Motor neuron (in vitro differentiated cells): ENCODE results near the gene STAT1. TPM values are rescaled to one million over a fixed set of nuclear protein-coding genes. Genes with fewer than 3 reads are reported as not detected.

Experiments used
- ATAC-seq, 8 experiments: fragments of 200-7000 bp; cut with Tn5 transposase; replicated peaks in 6 of 8; 2 replicates each; pipeline ENCODE4 v1.8.0; 2021; ENCODE audit warnings: mild to moderate bottlenecking in 8 of 8, moderate library complexity in 8 of 8
- H3K27ac ChIP-seq, 2 donors: fragments of 250-450 bp; sonication (Bioruptor Pico); 2 replicates each; pipeline ENCODE4 v1.9.0; 2021; ENCODE audit warnings: antibody characterized with exemption in 2 of 2, mild to moderate bottlenecking in 2 of 2, moderate library complexity in 1 of 2
- H3K4me1 ChIP-seq, 2 donors: fragments of 250-450 bp; sonication (Bioruptor Pico); replicated peaks in 1 of 2; 2 replicates each; pipeline ENCODE4 v1.6.1; 2021; ENCODE audit warnings: antibody characterized with exemption in 2 of 2, mild to moderate bottlenecking in 2 of 2, moderate library complexity in 1 of 2
- H3K4me3 ChIP-seq, 5 donors: fragments of 250-450 bp; sonication (Bioruptor Pico); 2 replicates each; pipeline ENCODE4 v1.9.0; 2021; ENCODE audit warnings: antibody characterized with exemption in 5 of 5, mild to moderate bottlenecking in 5 of 5, moderate library complexity in 4 of 5
- WGBS, 10 experiments: fragments of 450-650 bp; shearing (Covaris generic); methylation state at CpG; one replicate each; pipeline ENCODE4 v1.0.0; 2022; 5-methylcytosine and 5-hydroxymethylcytosine counted together
- in situ Hi-C, 9 experiments: fragments of 400-800 bp; cut with MboI; loops; one replicate each; pipeline ENCODE4 v1.15.0; 2021; ENCODE audit warnings: low sequenced_read_pairs in 9 of 9, low pct_unique_long_range_greater_than_20kb in 2 of 9; ENCODE audit not compliant: unreplicated experiment in 9 of 9
- total RNA-seq, 8 experiments: library from RNA; unstranded; fragments of 300-600 nt; gene quantifications; 2 replicates each; pipeline versions ENCODE4 v1.2.3 to v1.2.4, GENCODE V29; 2022

The STAT1 gene
- total RNA-seq, 8 experiments from 2014 or later: 14.8 to 126 (median 39.0) TPM

- in situ Hi-C loops: loop anchor here in 1 of 9 experiments (10.0 kb wide), 1 partner anchor 110 kb away; the partner anchor contains the start of gene STAT4
- no peaks in the 10 kb centered on the region for H3K4me1 ChIP-seq
- H3K4me3 ChIP-seq: no peak overlapping the region
- WGBS, 10 experiments: 0 to 100% (median 88%) methylated on average over 1 of the region's 1 CpG; no CpG with 5 or more reads in 3 of the 10 experiments
- H3K27ac ChIP-seq: no peak overlapping the region
- ATAC-seq: no peak
These were observed 31.2 kb upstream of the STAT1 start for GRCh38 chr2:191045141-191045540.

GRCh38 chr2:191043438-191043837 is 29.5 kb upstream of the STAT1 start:
- Histone ChIP-seq H3K27ac (no peak overlapping the region), H3K4me1 (peaks cover 0 to 2% of the 10 kb centered on the region in 2 donors), H3K4me3 (no peak overlapping the region)
- ATAC-seq: no peak
- 52 to 91% (median 84%) methylated on average over 2 to 3 of the region's 3 CpGs; no CpG with 5 or more reads in 1 of the 10 experiments for WGBS, 10 experiments
- in situ Hi-C loops: loop anchor here in 1 of 9 experiments (10.0 kb wide), 1 partner anchor 111 kb away; the partner anchor contains the start of gene STAT4

GRCh38 chr2:191041418-191042161 is 27.6 kb upstream of the STAT1 start:
- Histone ChIP-seq H3K4me3 (no peak overlapping the region), H3K27ac (no peak overlapping the region), H3K4me1 (peaks cover 0 to 4% of the 10 kb centered on the region in 2 donors)
- in situ Hi-C loops: loop anchor here in 1 of 9 experiments (10.0 kb wide), 1 partner anchor 113 kb away; the partner anchor contains the start of gene STAT4
- peak in 2 of 8 experiments; percentile 72 to 73 for ATAC-seq
- 71 to 100% (median 89%) methylated on average over 1 to 3 of the region's 3 CpGs for WGBS, 10 experiments

- H3K4me1 ChIP-seq: peaks cover 0 to 4% of the 10 kb centered on the region in 2 donors
- H3K4me3 ChIP-seq: no peak overlapping the region
- H3K27ac ChIP-seq: no peak overlapping the region
- no peak for ATAC-seq
- in situ Hi-C loops: loop anchor here in 1 of 9 experiments (10.0 kb wide), 1 partner anchor 115 kb away; the partner anchor contains the start of gene STAT4
- 50 to 100% (median 80%) methylated on average over 1 of the region's 1 CpG; no CpG with 5 or more reads in 1 of the 10 experiments for WGBS, 10 experiments
These were observed 25.6 kb upstream of the STAT1 start for GRCh38 chr2:191039616-191040015.

DNA sequence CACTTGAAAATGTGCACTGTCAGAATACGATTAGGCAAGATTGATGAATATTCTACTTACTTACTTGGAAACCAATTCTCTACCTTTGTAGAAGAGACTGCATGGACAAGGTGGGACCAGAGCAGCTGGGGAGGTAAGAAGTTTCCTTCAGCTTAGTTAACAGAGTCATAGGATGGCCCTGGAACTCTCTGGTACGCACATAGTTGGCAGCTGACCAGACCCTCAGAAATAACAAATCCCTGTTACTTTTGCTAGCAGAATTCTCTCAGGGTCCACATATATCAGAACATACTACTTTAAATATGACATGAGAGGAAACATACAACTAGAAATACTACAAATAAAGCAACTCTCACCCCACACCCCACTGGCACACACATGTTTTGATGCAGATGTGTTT is 24.8 kb upstream of the STAT1 start:
- H3K27ac ChIP-seq: no peak overlapping the region
- 0 to 100% (median 78%) methylated on average over 1 to 2 of the region's 2 CpGs; no CpG with 5 or more reads in 1 of the 10 experiments for WGBS, 10 experiments
- peaks cover 0 to 4% of the 10 kb centered on the region in 2 donors for H3K4me1 ChIP-seq
- in situ Hi-C loops: no loop called here
- no peak for ATAC-seq
- H3K4me3 ChIP-seq: no peak overlapping the region

DNA sequence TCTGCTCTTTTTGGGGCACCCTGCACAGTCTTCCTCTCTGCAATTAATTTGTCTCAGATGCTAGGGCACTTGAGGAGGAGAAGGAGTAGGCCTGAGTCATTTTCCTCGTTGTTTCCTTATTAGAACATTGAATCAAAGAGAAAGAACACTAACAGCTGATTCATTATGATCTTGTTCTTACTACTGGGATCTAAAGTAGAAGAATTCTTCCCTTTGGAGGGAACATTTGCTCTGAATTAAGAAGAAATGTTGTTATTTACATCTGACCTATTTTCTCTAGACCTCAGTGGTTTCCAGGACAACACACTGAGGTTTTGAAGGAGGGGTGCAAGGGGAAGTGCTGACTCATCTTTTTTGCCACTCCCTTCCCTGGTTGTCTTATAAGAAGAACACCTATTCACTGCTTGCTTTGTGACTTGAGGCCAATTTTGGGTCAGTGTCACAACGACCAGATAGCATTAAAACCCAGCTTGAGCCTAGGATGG is 24.3 kb upstream of the STAT1 start:
- peaks cover 0 to 4% of the 10 kb centered on the region in 2 donors for H3K4me1 ChIP-seq
- 0 to 63% (median 31%) methylated on average over 1 to 2 of the region's 2 CpGs; no CpG with 5 or more reads in 2 of the 10 experiments for WGBS, 10 experiments
- H3K4me3 ChIP-seq: no peak overlapping the region
- peak in 4 of 8 experiments; percentile 14 to 82 (median 48) for ATAC-seq
- no peak overlapping the region for H3K27ac ChIP-seq
- in situ Hi-C loops: no loop called here

GRCh38 chr2:191037351-191037750 is 23.4 kb upstream of the STAT1 start:
- in situ Hi-C loops: no loop called here
- 0 to 100% (median 70%) methylated on average over 1 to 4 of the region's 4 CpGs for WGBS, 10 experiments
- ATAC-seq: no peak
- no peak overlapping the region for H3K27ac ChIP-seq
- H3K4me1 ChIP-seq: peaks cover 0 to 4% of the 10 kb centered on the region in 2 donors
- H3K4me3 ChIP-seq: no peak overlapping the region

DNA sequence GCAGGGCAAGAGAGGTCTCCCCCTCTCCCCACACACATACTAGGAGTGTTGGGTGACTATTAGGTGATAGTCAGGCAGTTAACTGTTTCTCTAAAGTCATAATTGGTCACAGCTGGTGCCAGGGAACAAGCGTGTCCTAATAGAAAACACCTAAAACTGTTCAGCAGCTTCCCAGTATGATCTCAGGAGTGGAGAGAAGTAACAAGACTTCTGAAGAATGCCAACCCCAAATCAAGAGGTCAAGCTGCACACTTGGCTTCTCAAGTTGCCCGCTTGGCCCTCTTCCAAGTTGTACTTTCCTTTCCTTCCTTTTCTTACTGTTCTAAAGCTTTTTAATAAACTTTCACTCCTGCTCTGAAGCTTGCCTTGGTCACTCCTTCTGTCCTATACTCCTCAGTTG is 22.4 kb upstream of the STAT1 start:
- in situ Hi-C loops: no loop called here
- Histone ChIP-seq H3K27ac (no peak overlapping the region), H3K4me3 (no peak overlapping the region), H3K4me1 (peaks cover 0 to 4% of the 10 kb centered on the region in 2 donors)
- ATAC-seq: no peak
- 79 to 100% (median 94%) methylated on average over 1 to 2 of the region's 2 CpGs; no CpG with 5 or more reads in 4 of the 10 experiments for WGBS, 10 experiments

- in situ Hi-C loops: no loop called here
- ATAC-seq: peak in 1 of 8 experiments; percentile 15
- Histone ChIP-seq H3K27ac (no peak overlapping the region), H3K4me1 (no peaks in the 10 kb centered on the region), H3K4me3 (no peak overlapping the region)
- WGBS, 10 experiments: 50 to 94% (median 86%) methylated on average over 2 to 8 of the region's 8 CpGs; no CpG with 5 or more reads in 1 of the 10 experiments
These were observed 18.8 kb upstream of the STAT1 start for GRCh38 chr2:191032588-191033429.

DNA sequence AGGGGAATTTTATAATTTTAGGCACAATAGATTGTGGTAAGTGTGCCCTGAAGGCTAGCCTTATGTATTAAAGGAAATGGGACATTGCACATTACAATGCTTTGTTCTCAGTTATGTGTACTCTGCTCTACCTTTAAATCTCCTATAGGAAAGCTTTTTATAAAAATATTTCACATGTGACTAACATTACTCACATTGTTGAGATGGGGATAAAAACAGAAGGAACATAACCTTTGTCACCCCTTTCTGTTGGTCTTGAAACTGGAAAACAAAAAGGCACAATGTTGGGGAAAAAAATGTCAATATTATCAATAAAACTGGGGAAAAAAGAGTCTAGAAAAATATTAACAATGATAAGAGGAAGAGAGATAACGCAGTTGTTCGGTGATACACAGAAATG is 17.3 kb upstream of the STAT1 start:
- 38 to 100% (median 89%) methylated on average over 2 of the region's 2 CpGs; no CpG with 5 or more reads in 2 of the 10 experiments for WGBS, 10 experiments
- Histone ChIP-seq H3K4me1 (no peaks in the 10 kb centered on the region), H3K4me3 (no peak overlapping the region), H3K27ac (no peak overlapping the region)
- in situ Hi-C loops: no loop called here
- no peak for ATAC-seq

DNA sequence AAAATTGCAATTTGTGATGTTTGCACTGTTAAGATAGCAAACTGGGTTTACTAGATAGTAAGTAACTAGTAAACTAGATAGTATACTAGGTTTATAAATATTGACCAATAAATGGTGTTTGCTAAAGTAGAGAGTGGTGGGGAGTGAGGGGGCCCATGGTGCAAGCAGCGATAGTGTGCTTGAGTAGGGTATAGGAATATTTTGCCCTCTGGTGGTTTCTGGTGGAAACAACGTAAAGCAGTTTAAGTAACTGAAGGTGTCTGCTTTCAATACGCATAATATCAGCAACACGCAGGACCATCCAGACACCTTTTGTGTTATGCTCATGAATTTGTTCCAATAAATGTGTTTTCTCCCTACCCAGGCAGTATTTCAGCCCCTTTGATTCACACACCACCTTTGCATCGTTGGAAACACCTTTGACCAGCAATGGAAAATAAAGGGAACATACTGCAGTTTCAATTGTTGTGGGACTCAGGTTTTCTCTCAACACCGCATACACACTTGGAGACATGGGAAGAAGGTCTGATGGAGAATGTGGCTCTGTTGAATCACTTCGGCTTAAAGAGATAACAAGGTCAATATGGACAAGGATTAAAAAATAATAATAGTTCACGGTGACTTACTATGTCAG is 16.7 kb upstream of the STAT1 start:
- in situ Hi-C loops: no loop called here
- Histone ChIP-seq H3K4me3 (no peak overlapping the region), H3K27ac (no peak overlapping the region), H3K4me1 (no peaks in the 10 kb centered on the region)
- 43 to 100% (median 50%) methylated on average over 1 to 8 of the region's 8 CpGs; no CpG with 5 or more reads in 1 of the 10 experiments for whole genome bisulfite sequencing, 10 experiments
- ATAC-seq: peak in 7 of 8 experiments; percentile 36 to 93 (median 71)

DNA sequence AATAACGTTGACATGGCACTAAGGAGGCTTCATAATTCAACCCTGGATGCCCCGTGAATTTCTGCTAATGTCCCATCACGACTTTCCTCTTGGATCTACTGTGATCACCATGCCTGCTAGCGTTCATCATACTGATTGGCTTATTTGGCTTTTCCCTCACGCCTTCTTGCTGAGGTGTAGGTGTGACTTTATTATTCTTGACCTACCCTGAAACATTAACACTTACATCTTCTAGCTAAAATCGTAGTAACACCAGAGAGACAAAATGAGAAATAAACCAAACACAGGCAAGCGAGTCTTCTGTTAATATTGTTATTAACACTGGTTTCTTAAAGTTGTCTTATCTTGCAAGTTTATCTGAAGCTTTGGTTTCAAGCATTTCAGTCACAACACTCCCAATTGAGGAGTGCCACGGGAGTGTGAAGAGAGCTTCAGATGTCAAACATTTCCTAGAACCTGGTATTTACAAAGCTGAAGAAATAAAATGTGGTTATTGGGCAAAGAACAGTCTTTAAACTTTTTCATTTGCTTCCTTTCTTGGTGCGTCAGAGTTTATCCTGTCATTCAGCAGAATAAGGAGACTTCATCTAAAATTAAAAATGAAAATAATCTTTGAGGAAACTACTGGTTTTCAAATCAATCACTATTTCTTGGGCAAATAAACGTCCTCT is 15.4 kb upstream of the STAT1 start:
- ATAC-seq: no peak
- WGBS, 10 experiments: 46 to 91% (median 82%) methylated on average over 3 to 10 of the region's 10 CpGs
- in situ Hi-C loops: no loop called here
- H3K27ac ChIP-seq: no peak overlapping the region
- no peak overlapping the region for H3K4me3 ChIP-seq
- H3K4me1 ChIP-seq: no peaks in the 10 kb centered on the region
